Activated CD8-positive, alpha-beta memory T cell treated with anti-CD3 and anti-CD28 coated beads for 4 hours (primary cell): Measurements from ENCODE around the gene RTTN.
"Not testable (repeated sequence)": the region's sequence is repeated elsewhere in the genome, so short reads cannot be mapped to it uniquely, and the experiment has no call there.

Source experiments
- DNase-seq, 2 donors: peaks; one replicate each; pipeline ENCODE4 v3.0.0-alpha.2; 2020; ENCODE audit warnings: low read depth in 2 of 2

RTTN gene

GRCh38 chr18:70205421-70206397 is at the start of gene RTTN:
TSS of gene RTTN (minus strand) at chr18:70205687. CDS start at chr18:70205658, 29 bp downstream.
- peak; percentile 76 to 80 for DNase-seq

- no peak for DNase-seq
Measured at GRCh38 chr18:70250781-70251180, 45.3 kb upstream of the RTTN start.

GRCh38 chr18:70249861-70250260 is 44.4 kb upstream of the RTTN start:
- not testable (repeated sequence) for DNase-seq

- DNase-seq: no peak
Measured at GRCh38 chr18:70249118-70249517, 43.6 kb upstream of the RTTN start.

- no peak for DNase-seq
Measured at GRCh38 chr18:70246061-70246466, 40.6 kb upstream of the RTTN start.

- no peak for DNase-seq
Measured at GRCh38 chr18:70243131-70243929, 37.8 kb upstream of the RTTN start.

GRCh38 chr18:70236921-70237320 is 31.4 kb upstream of the RTTN start:
- not testable (repeated sequence) for DNase-seq

GRCh38 chr18:70235478-70235877 is 30.0 kb upstream of the RTTN start:
- DNase-seq: no peak

GRCh38 chr18:70234667-70235459 is 29.4 kb upstream of the RTTN start:
- DNase-seq: no peak

GRCh38 chr18:70233974-70234373 is 28.5 kb upstream of the RTTN start:
- no peak for DNase-seq

GRCh38 chr18:70232261-70232660 is 26.8 kb upstream of the RTTN start:
- no peak for DNase-seq

GRCh38 chr18:70229639-70230038 is 24.2 kb upstream of the RTTN start:
- no peak for DNase-seq

- no peak for DNase-seq
Measured at GRCh38 chr18:70228536-70228935, 23.0 kb upstream of the RTTN start.

GRCh38 chr18:70227438-70227837 is 22.0 kb upstream of the RTTN start:
- no peak for DNase-seq

GRCh38 chr18:70221915-70222278 is 16.4 kb upstream of the RTTN start:
- no peak for DNase-seq

- no peak for DNase-seq
Measured at GRCh38 chr18:70221156-70221914, 15.8 kb upstream of the RTTN start.

- no peak for DNase-seq
Measured at GRCh38 chr18:70220628-70221027, 15.1 kb upstream of the RTTN start.

GRCh38 chr18:70219688-70220087 is 14.2 kb upstream of the RTTN start:
- no peak for DNase-seq

GRCh38 chr18:70216788-70217187 is 11.3 kb upstream of the RTTN start:
- DNase-seq: no peak

GRCh38 chr18:70207181-70207580 is 1.7 kb upstream of the RTTN start:
- DNase-seq: no peak

- no peak for DNase-seq
Measured at GRCh38 chr18:70200286-70200685, 5.2 kb downstream of the RTTN start.
